ENCODE data around the gene FHIT. TPM values are rescaled to one million over a fixed set of nuclear protein-coding genes. Genes with fewer than 3 reads are reported as not detected.

Gene FHIT
- total RNA-seq, 1 donor from 2014 or later: 11.5 TPM

GRCh38 chr3:60095930-60096329 is 1155.3 kb downstream of the FHIT start:
- no peak for TF ChIP-seq CTCF (IDR thresholded peaks at IDR 0.05; ENCODE audit: insufficient read depth, low read length, poor library complexity, severe bottlenecking)
- Histone ChIP-seq H3K36me3 (ENCODE audit: control insufficient read depth, insufficient read depth, low read length) (no peaks in the 10 kb centered on the region), H3K27me3 (ENCODE audit: control insufficient read depth, insufficient read depth, low read length) (no peaks in the 10 kb centered on the region), H3K4me3 (ENCODE audit: low read depth, low read length) (no peak overlapping the region)
- no peak for DNase-seq (ENCODE audit: low read depth)

GRCh38 chr3:60095516-60095915 is 1155.7 kb downstream of the FHIT start:
- TF ChIP-seq CTCF (IDR thresholded peaks at IDR 0.05; ENCODE audit: insufficient read depth, low read length, poor library complexity, severe bottlenecking): no peak
- no peaks in the 10 kb centered on the region for H3K27me3 ChIP-seq (ENCODE audit: control insufficient read depth, insufficient read depth, low read length)
- no peaks in the 10 kb centered on the region for H3K36me3 ChIP-seq (ENCODE audit: control insufficient read depth, insufficient read depth, low read length)
- no peak for DNase-seq (ENCODE audit: low read depth)
- H3K4me3 ChIP-seq (ENCODE audit: low read depth, low read length): no peak overlapping the region

- TF ChIP-seq CTCF (IDR thresholded peaks at IDR 0.05; ENCODE audit: insufficient read depth, low read length, poor library complexity, severe bottlenecking): no peak
- no peak for DNase-seq (ENCODE audit: low read depth)
- Histone ChIP-seq H3K4me3 (ENCODE audit: low read depth, low read length) (no peak overlapping the region), H3K27me3 (ENCODE audit: control insufficient read depth, insufficient read depth, low read length) (no peaks in the 10 kb centered on the region), H3K36me3 (ENCODE audit: control insufficient read depth, insufficient read depth, low read length) (no peaks in the 10 kb centered on the region)
These were observed 1156.8 kb downstream of the FHIT start for GRCh38 chr3:60094392-60094947.

GRCh38 chr3:60090548-60090947 is 1160.7 kb downstream of the FHIT start:
- no peak for DNase-seq (ENCODE audit: low read depth)
- H3K27me3 ChIP-seq (ENCODE audit: control insufficient read depth, insufficient read depth, low read length): no peaks in the 10 kb centered on the region
- no peaks in the 10 kb centered on the region for H3K36me3 ChIP-seq (ENCODE audit: control insufficient read depth, insufficient read depth, low read length)
- TF ChIP-seq CTCF (IDR thresholded peaks at IDR 0.05; ENCODE audit: insufficient read depth, low read length, poor library complexity, severe bottlenecking): no peak
- H3K4me3 ChIP-seq (ENCODE audit: low read depth, low read length): no peak overlapping the region

- Histone ChIP-seq H3K27me3 (ENCODE audit: control insufficient read depth, insufficient read depth, low read length) (no peaks in the 10 kb centered on the region), H3K4me3 (ENCODE audit: low read depth, low read length) (no peak overlapping the region), H3K36me3 (ENCODE audit: control insufficient read depth, insufficient read depth, low read length) (no peaks in the 10 kb centered on the region)
- TF ChIP-seq CTCF (IDR thresholded peaks at IDR 0.05; ENCODE audit: insufficient read depth, low read length, poor library complexity, severe bottlenecking): no peak
- DNase-seq (ENCODE audit: low read depth): peak; percentile 9
These were observed 1164.4 kb downstream of the FHIT start for GRCh38 chr3:60086811-60087210.

GRCh38 chr3:60085649-60086048 is 1165.6 kb downstream of the FHIT start:
- H3K36me3 ChIP-seq (ENCODE audit: control insufficient read depth, insufficient read depth, low read length): no peaks in the 10 kb centered on the region
- no peak for TF ChIP-seq CTCF (IDR thresholded peaks at IDR 0.05; ENCODE audit: insufficient read depth, low read length, poor library complexity, severe bottlenecking)
- no peak overlapping the region for H3K4me3 ChIP-seq (ENCODE audit: low read depth, low read length)
- H3K27me3 ChIP-seq (ENCODE audit: control insufficient read depth, insufficient read depth, low read length): no peaks in the 10 kb centered on the region
- DNase-seq (ENCODE audit: low read depth): no peak

Measured in kidney epithelial cell (primary cell).